GM21423 (cell line): ENCODE measurements around the gene OLFM1.

Experiments
- ATAC-seq: cut with Tn5 transposase; IDR thresholded peaks from one replicate; pipeline ENCODE4 v1.9.1; 2021; ENCODE audit warnings: mild to moderate bottlenecking, moderate library complexity; ENCODE audit not compliant: unreplicated experiment

OLFM1 gene

GRCh38 chr9:135087489-135087792 lies at the start of gene OLFM1:
TSS of gene OLFM1 (plus strand) at chr9:135087668. CDS start at chr9:135087990, 322 bp downstream.
- no peak for ATAC-seq

GRCh38 chr9:135038331-135038730 lies 49.1 kb upstream of the OLFM1 start:
- ATAC-seq: no peak

- ATAC-seq: no peak
Observed at GRCh38 chr9:135038826-135039225, 48.6 kb upstream of the OLFM1 start.

GRCh38 chr9:135039266-135039870 lies 48.1 kb upstream of the OLFM1 start:
- no peak for ATAC-seq

- ATAC-seq: no peak
Observed at GRCh38 chr9:135039916-135040645, 47.4 kb upstream of the OLFM1 start.

- no peak for ATAC-seq
Observed at GRCh38 chr9:135040892-135041291, 46.6 kb upstream of the OLFM1 start.

- ATAC-seq: no peak
Observed at GRCh38 chr9:135043345-135043744, 44.1 kb upstream of the OLFM1 start.

GRCh38 chr9:135045264-135045927 lies 42.1 kb upstream of the OLFM1 start:
- ATAC-seq: no peak

GRCh38 chr9:135045928-135046738 lies 41.3 kb upstream of the OLFM1 start:
- ATAC-seq: no peak

GRCh38 chr9:135046739-135047350 lies 40.6 kb upstream of the OLFM1 start:
- ATAC-seq: no peak

GRCh38 chr9:135047521-135047920 lies 39.9 kb upstream of the OLFM1 start:
- ATAC-seq: no peak

- no peak for ATAC-seq
Observed at GRCh38 chr9:135048046-135048757, 39.3 kb upstream of the OLFM1 start.

GRCh38 chr9:135048758-135049444 lies 38.6 kb upstream of the OLFM1 start:
- ATAC-seq: no peak

GRCh38 chr9:135049460-135049859 lies 38.0 kb upstream of the OLFM1 start:
- ATAC-seq: no peak

- ATAC-seq: no peak
Observed at GRCh38 chr9:135050072-135050990, 37.1 kb upstream of the OLFM1 start.

- ATAC-seq: no peak
Observed at GRCh38 chr9:135051316-135052038, 36.0 kb upstream of the OLFM1 start.

- ATAC-seq: no peak
Observed at GRCh38 chr9:135053133-135053532, 34.3 kb upstream of the OLFM1 start.

- no peak for ATAC-seq
Observed at GRCh38 chr9:135055181-135055580, 32.3 kb upstream of the OLFM1 start.
